ENCODE measurements around the gene PRICKLE1.

The PRICKLE1 gene

GRCh38 chr12:42588524-42589464 lies 752 bp downstream of the PRICKLE1 start:
- DNase-seq: no peak

DNA sequence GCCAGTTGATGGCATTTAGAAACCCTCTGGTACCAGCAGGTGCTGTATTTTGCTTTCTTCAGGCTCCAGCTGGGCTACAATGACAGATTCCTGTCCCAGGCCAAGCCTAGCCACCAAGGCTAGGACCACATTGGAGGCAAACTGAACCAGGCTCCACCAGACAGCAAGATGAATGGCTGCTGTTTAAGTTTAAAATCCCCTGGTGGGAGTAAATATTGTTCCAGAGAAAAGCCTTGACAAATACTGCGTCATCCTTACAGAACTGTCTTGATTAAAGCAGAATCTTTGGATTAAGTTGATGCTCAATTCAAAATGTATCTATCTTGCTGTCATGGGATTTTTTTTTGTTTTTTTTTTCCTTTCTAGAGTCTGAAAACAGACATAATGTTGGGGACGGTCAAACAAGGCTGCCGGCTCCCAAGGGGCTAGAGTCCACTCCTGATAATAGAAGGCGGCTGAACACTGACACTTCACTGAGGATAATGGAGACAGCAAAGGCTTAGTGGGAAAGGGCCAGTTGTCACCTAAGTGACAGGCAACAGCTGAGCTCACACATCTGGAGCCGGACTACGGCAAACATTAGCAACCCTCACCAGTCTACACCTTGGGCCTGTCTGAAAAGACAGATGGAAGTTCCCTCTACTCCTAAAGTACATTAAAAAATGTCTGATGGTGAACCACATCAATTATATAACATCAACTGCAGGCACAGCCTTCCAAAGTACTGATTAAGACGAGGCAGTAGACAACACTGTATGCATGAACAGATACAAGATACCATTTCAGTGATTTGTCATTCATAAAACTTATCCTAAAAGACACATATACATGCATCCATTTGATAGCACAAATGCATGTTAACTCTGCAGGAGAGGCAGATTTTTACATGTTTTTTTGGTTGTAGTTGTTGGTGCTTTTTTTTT lies 1.7 kb downstream of the PRICKLE1 start:
- no peak for DNase-seq

GRCh38 chr12:42586268-42586667 lies 3.3 kb downstream of the PRICKLE1 start:
- no peak for DNase-seq

DNA sequence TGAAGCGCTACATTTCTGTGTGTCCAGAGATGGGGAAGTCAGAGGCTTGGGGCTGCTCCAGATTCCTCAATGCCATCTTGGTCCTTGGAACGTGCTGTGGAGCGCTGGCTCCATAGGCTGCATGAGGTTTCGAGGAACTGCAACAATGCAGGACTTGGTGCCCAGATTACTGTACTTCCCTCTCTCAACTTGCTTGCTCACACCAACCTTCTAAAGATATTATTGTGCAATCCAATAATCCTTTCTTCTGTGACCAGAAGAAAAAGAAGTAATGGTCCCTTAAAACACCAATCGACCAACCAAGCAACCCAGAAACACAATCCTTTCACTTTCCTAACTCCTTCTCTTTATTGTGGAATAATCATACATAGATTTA lies 3.7 kb downstream of the PRICKLE1 start:
- DNase-seq: no peak

DNA sequence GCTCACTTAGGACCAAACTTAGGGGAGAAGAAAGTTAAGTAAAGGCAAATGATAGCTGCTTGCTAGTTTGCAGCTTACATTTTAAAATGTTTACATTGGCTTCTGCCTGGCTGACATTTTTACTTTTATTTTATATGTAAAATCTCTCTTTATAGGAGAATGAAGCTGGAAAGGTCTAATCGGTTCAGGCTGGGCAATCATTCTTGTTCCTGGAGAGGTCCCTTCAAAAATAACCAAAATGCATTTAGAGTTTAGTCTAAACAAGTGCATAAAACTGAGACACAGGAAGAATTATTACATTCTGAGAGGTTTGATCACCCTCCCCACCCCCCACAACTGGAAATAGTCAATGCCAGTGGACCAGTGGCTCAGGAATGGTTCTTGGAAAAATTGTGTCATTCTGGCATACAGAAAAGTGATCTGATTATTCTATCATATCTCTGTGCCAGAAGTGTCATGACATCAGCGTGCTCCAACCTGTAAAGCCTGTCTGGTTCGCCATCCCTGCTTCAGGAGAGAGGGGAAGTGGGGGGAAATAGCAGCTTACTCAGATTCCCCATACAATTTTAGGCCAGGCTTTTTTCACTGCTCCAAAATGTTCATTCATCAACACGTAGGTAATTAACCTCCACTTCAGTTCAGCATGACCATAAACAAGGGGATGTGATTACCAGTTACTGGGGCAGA lies 4.2 kb downstream of the PRICKLE1 start:
- DNase-seq: no peak

DNA sequence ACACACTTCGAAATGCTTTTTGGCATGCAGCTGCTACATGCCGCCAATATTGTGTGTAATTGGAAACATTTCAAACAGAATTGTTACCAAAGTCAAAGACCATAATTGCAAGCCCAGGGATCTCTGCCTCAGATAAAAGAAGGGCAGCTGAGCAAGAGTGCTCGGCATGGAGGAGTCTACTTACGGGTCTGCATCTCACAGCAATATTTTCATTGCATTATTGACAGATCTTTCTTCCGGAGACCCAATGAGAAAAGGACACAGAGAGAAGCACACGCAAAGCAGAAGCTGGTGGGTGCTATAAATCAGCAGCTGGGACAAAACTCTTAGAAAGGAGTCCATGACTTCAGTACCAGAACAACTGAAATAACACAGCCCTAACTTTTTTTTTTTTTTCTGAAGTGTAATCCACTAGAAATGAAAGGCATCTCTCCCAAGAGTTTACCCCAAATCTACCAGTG lies 4.9 kb downstream of the PRICKLE1 start:
- DNase-seq: no peak

DNA sequence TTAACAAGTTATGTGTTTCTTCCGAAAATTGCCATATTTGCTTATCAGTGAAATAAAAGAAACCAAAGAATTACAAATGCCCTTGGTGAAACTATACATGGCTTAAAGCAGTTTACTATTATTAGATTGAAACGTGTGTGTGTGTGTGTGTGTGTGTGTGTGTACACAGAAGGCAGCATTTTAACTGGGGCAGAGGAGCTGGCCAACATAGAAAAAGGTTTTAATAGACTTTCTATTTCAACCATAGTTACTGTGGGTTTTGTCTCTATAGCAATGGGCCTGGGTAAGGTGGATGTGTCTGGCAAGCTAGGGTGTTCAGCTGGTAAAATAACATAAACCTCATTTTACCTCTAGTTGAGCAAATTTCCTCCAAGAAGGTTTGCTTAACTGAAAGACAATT lies 6.5 kb downstream of the PRICKLE1 start:
- DNase-seq: no peak

GRCh38 chr12:42582498-42582897 lies 7.0 kb downstream of the PRICKLE1 start:
- no peak for DNase-seq

- no peak for DNase-seq
Measured at GRCh38 chr12:42582050-42582449, 7.5 kb downstream of the PRICKLE1 start.

DNA sequence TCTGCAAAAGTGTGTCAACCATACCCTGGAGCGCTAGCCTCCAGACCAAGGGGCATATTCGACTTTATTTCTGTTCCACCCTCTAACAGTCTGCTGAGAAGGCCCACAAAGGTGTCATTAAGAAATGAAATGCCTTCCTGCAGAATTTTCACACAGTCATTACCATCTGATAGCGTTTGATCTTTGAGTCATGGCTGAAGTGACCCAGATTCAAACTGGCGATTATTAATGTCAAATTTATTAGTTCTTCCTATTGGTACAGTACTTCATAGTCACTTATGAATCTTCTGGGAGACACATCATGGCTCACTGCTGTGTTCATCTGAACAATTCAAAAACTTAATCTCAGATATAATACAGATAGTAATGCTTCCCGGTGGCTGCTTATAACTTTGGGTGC lies 13.2 kb downstream of the PRICKLE1 start:
- no peak for DNase-seq

DNA sequence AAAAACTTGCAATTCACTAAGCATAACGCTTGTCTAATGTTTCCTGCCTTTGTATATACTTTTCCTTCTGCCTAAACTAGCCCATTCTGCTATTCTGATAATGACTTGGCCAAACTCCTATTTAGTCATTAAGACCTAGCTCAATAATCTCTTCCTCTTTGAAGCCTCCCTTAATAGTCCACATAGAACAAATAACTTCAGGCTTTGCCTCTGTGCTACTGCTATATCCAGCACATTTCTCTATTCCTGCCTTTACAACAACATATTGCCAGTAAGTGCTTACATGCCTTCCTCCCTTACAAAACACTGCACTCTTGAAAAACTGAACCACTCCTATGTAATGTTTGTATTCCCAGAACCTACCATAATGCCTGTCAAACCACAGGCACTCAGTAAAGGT lies 13.8 kb downstream of the PRICKLE1 start:
- no peak for DNase-seq

- DNase-seq: no peak
Measured at GRCh38 chr12:42574851-42575266, 14.7 kb downstream of the PRICKLE1 start.

DNA sequence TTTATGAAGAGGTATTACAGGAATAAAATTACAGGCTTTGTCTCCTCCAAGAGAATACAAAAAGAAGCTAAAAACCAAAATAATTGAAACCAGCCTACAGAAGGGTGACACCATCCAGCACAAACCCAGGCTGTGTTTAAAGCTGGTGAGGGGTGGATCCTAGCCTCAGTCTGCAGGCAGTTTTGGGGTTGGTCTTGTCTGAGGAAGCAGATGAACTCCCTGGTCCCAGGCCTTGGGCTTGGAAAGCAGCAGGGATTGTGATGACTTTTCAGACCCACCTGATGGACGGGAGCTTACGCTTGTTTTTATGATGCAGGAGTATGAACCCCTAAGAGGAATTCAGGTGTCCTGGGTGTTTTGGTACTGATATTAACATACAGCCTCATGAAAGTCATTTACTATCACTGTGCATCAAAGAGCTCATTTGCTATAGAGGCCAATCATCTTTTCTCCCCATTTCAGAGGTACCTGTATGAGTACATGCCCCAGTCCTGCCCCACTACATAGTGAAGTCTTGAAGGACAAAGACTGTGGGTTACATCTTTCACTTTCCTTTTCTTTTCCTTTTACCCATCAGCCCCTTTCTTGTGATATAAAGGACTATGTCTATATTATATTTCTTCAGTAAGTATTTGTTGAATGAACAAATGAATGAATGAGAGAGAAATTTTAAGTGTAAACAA lies 18.1 kb downstream of the PRICKLE1 start:
- DNase-seq: no peak

DNA sequence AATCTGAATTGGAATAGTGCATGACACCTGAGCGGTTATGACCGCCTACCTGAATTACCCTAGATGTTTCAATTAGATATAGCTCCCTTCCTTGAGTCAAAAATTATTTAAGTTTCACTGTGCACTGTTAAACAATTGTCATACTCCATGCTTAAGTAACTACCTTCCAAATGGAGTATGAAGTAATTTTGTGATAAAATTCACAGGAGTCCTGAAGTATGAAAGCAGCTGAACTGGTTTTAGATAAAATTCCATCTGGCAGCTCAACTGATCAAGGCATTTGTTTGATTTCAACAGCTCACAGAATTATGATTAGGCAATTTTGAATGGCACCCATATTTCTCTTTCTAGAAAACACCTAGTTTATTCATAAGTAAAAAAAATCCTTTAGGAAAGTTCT lies 19.5 kb downstream of the PRICKLE1 start:
- DNase-seq: no peak

GRCh38 chr12:42568952-42569915 lies 20.3 kb downstream of the PRICKLE1 start:
- peak; percentile 14 for DNase-seq

DNA sequence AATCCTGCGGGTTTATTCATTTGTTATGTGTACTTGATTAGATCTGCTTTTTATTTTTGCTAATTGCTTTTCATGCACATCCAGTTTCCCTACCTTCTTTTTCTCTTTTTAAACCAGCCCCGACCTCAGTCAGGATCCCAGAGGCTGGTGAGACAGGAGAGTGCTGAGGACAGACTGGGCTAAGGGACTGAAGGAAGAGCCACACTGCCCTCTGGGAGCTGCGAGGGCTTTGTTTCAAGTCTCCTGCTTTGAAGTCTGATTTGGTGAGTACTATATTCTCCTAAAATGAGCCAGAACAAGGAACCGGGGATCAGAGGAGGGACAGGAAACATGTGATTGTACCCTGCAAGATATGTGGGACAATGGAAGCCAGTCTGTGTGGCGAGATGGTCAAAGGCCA lies 23.9 kb downstream of the PRICKLE1 start:
- no peak for DNase-seq

DNA sequence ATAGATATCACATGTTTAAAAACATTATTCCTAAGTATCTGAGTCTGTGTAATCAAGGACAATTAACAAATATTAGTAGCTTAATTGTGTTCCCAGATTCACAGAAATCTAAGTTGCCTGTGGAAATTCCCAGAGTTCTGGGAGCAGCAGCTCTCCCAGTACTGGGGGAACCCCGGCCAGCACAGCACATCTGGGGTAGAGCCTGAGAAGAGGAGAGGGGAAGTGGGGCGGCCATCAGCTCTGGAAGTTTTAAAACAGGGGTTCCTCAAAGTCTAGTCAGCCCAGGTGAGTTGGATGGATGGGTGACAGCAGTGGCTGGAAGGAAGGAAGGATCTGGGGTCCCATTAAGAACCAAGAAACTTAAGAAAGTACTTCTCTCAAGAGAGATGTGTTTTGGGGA lies 24.6 kb downstream of the PRICKLE1 start:
- no peak for DNase-seq

DNA sequence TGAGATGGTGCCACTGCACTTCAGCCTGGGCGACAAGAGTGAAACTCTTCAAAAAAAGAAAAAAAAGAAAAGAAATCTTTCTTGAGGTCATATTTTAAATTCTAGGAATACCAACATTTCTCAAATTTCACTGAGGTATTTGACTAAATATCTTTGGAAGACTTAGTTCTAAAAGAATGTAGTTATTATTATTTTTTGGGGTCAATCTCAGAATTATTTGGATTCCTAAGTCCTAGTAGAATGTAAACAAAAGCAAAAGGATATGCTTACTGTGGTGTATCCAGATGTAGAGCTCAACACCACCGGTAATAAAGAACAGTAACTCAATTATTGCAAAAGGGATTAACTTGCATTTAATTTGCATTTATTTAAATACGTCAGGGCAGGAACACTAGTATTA lies 25.0 kb downstream of the PRICKLE1 start:
- DNase-seq: no peak

DNA sequence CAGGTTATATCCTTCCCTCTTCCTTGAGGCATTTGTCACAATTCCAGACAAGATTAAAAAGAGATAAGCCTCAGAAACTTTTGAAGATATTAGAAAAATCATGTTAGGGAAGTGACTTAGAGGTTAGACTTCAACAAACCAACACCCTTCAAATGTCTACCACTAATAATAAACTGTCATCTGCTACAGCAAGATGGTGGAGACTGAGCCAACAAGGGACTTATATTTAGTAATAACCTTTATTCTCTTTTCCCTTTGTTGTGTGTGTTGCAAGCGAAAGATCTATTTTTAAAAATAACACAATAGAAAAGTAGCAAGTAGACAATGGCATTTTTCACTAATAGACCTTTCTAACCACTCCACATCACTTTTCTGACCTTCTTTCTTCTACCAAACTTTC lies 28.6 kb downstream of the PRICKLE1 start:
- no peak for DNase-seq

DNA sequence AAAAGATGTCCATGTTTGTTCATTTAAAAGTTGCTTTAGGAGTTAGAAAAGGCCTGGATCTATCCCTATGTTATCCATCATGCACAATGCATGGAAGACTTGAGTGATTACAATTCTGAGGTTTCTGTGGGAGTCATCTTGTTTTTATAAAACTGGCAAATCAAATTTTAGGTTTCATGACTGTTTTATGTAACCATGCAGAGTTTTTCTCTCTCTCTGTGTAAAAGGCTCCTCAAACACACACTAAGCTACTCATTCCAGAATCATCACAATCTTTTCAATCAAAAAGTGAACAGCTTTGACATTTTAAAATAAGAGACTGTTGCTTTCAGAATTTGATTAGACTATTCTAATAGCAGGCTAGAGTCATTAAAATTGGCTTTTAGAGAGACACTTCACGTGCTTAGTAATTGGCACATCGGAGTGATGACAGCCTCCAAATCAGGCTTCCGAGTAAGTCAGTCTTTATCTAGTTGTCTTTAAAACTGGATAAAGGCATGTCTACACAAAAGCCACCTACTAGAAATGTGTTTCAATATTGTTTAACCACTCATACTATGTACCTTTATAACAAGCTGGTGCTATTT lies 31.9 kb downstream of the PRICKLE1 start:
- no peak for DNase-seq

GRCh38 chr12:42556917-42557316 lies 32.6 kb downstream of the PRICKLE1 start:
- DNase-seq: no peak
